NB4 (cell line): ENCODE data around the gene ZSCAN9.

ENCODE experiments used
- DNase-seq: peaks from one replicate; pipeline ENCODE4 v3.0.0; 2010; ENCODE audit warnings: low read depth
- H3K4me3 ChIP-seq: one replicate; pipeline ENCODE4 v1.5.1; 2011; ENCODE audit warnings: mild to moderate bottlenecking, low read depth, low read length, moderate library complexity
- CTCF ChIP-seq: IDR thresholded peaks from one replicate; pipeline ENCODE4 v1.5.1; 2012; ENCODE audit warnings: low read depth, low read length
- MAX ChIP-seq: IDR thresholded peaks from 2 replicates; pipeline ENCODE4 v1.6.1; 2011; ENCODE audit warnings: low read depth, low read length
- MYC ChIP-seq: IDR thresholded peaks from 2 replicates; pipeline ENCODE4 v1.6.1; 2011; ENCODE audit warnings: low read depth, low read length
- POLR2A ChIP-seq: IDR thresholded peaks from 2 replicates; pipeline ENCODE4 v1.6.1; 2011; ENCODE audit warnings: mild to moderate bottlenecking; ENCODE audit not compliant: insufficient read length; ENCODE audit errors: extremely low read depth

ZSCAN9 gene

DNA sequence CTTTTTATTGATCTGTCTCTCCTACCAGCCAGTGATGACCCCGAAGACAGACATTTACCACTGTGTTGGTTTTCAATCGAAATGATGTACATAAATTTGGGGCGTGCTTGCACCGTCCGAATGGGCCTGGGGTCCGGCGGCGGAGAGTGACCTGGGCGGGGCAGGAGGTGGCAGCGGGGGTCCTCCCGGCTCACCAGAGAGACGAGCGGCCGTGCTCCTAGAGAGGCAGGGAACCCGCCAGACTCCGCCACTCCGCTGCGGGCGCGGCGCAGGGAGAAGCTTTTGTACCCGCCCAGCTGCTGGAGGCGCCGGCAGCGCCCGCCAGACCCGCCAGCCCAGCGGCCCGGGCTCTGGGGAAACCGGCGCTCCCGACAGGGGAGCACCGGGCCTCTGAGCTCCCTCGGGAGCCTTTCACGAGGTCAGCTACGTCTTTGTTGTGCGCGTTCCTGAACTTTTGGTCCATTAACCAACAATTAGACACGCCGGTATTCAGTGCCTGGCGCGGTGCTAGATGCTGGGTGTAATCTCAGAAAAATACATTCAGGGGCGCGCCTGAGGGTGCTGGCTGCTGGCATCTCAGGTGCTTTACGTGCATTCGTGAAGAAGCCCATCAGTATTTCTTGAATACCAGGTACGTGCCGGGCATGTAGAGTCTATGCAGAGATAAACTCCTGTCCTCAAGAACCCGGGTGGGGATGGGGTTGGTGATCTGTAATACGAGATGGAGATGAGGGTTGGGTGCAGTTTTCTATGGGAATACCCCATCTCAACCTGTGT is 56.4 kb downstream of the ZSCAN9 start, which contains the start of gene PGBD1:
TSS of gene PGBD1 (plus strand) at position 285 of the 777 bp plus-strand sequence. CDS start 2,242 bp downstream, outside the sequence.
- DNase-seq = peak; percentile 90
- H3K4me3 ChIP-seq = peak within 1 kb of the TSS; percentile 82
- peak; percentile 33 for TF ChIP-seq POLR2A
- no peak; the same call in 1 of the 2 replicates for TF ChIP-seq MYC

GRCh38 chr6:28282926-28283325 is 57.9 kb downstream of the ZSCAN9 start:
- no peak for TF ChIP-seq MYC
- no peak for TF ChIP-seq CTCF
- no peak for TF ChIP-seq MAX
- TF ChIP-seq POLR2A = no peak
- peak overlapping the region; percentile 19 for H3K4me3 ChIP-seq
- peak; percentile 42 for DNase-seq
